Measurements from ENCODE around the gene SDC3.

Gene SDC3

GRCh38 chr1:30847358-30847972 lies 61.1 kb downstream of the SDC3 start:
- Histone ChIP-seq H3K4me1 (ENCODE audit: control insufficient read depth, insufficient read depth, low read length, poor library complexity, severe bottlenecking) (peaks cover 10% of the 10 kb centered on the region), H3K4me3 (ENCODE audit: extremely low read depth, insufficient read depth, low read length, poor library complexity, severe bottlenecking) (no peak overlapping the region), H3K36me3 (ENCODE audit: control insufficient read depth, insufficient read depth, low read length) (no peaks in the 10 kb centered on the region), H3K27ac (ENCODE audit: low read depth, low read length, severe bottlenecking) (peak overlapping the region; percentile 69), H3K9me3 (ENCODE audit: control insufficient read depth, low read length) (no peaks in the 10 kb centered on the region)
- WGBS, 2 experiments (ENCODE audit: insufficient coverage in 2 of 2), result 58 to 59% methylated on average over 4 to 5 of the region's 17 CpGs

GRCh38 chr1:30846587-30846986 lies 62.0 kb downstream of the SDC3 start:
- Histone ChIP-seq H3K27ac (ENCODE audit: low read depth, low read length, severe bottlenecking) (no peak overlapping the region), H3K36me3 (ENCODE audit: control insufficient read depth, insufficient read depth, low read length) (no peaks in the 10 kb centered on the region), H3K4me3 (ENCODE audit: extremely low read depth, insufficient read depth, low read length, poor library complexity, severe bottlenecking) (no peak overlapping the region), H3K4me1 (ENCODE audit: control insufficient read depth, insufficient read depth, low read length, poor library complexity, severe bottlenecking) (peaks cover 10% of the 10 kb centered on the region), H3K9me3 (ENCODE audit: control insufficient read depth, low read length) (no peaks in the 10 kb centered on the region)
- 96 to 100% methylated on average over 5 to 6 of the region's 6 CpGs for WGBS, 2 experiments (ENCODE audit: insufficient coverage in 2 of 2)

- H3K4me3 ChIP-seq (ENCODE audit: extremely low read depth, insufficient read depth, low read length, poor library complexity, severe bottlenecking), result no peak overlapping the region
- 76 to 79% methylated on average over 5 to 6 of the region's 7 CpGs for WGBS, 2 experiments (ENCODE audit: insufficient coverage in 2 of 2)
- H3K36me3 ChIP-seq (ENCODE audit: control insufficient read depth, insufficient read depth, low read length), result no peaks in the 10 kb centered on the region
- peaks cover 10% of the 10 kb centered on the region for H3K4me1 ChIP-seq (ENCODE audit: control insufficient read depth, insufficient read depth, low read length, poor library complexity, severe bottlenecking)
- no peak overlapping the region for H3K27ac ChIP-seq (ENCODE audit: low read depth, low read length, severe bottlenecking)
- no peaks in the 10 kb centered on the region for H3K9me3 ChIP-seq (ENCODE audit: control insufficient read depth, low read length)
Observed at GRCh38 chr1:30845904-30846290, 62.7 kb downstream of the SDC3 start.

- Histone ChIP-seq H3K4me1 (ENCODE audit: control insufficient read depth, insufficient read depth, low read length, poor library complexity, severe bottlenecking) (peaks cover 10% of the 10 kb centered on the region), H3K4me3 (ENCODE audit: extremely low read depth, insufficient read depth, low read length, poor library complexity, severe bottlenecking) (no peak overlapping the region), H3K36me3 (ENCODE audit: control insufficient read depth, insufficient read depth, low read length) (no peaks in the 10 kb centered on the region), H3K27ac (ENCODE audit: low read depth, low read length, severe bottlenecking) (no peak overlapping the region), H3K9me3 (ENCODE audit: control insufficient read depth, low read length) (no peaks in the 10 kb centered on the region)
- WGBS, 2 experiments (ENCODE audit: insufficient coverage in 2 of 2), result 79 to 89% methylated on average over 8 to 10 of the region's 10 CpGs
Observed at GRCh38 chr1:30845237-30845903, 63.2 kb downstream of the SDC3 start.

- Histone ChIP-seq H3K27ac (ENCODE audit: low read depth, low read length, severe bottlenecking) (no peak overlapping the region), H3K9me3 (ENCODE audit: control insufficient read depth, low read length) (no peaks in the 10 kb centered on the region), H3K36me3 (ENCODE audit: control insufficient read depth, insufficient read depth, low read length) (no peaks in the 10 kb centered on the region), H3K4me3 (ENCODE audit: extremely low read depth, insufficient read depth, low read length, poor library complexity, severe bottlenecking) (no peak overlapping the region), H3K4me1 (ENCODE audit: control insufficient read depth, insufficient read depth, low read length, poor library complexity, severe bottlenecking) (peaks cover 10% of the 10 kb centered on the region)
- 18 to 35% methylated on average over 4 to 5 of the region's 5 CpGs for WGBS, 2 experiments (ENCODE audit: insufficient coverage in 2 of 2)
Observed at GRCh38 chr1:30844631-30845030, 63.9 kb downstream of the SDC3 start.

- 80 to 83% methylated on average over 3 to 4 of the region's 7 CpGs for WGBS, 2 experiments (ENCODE audit: insufficient coverage in 2 of 2)
- no peaks in the 10 kb centered on the region for H3K36me3 ChIP-seq (ENCODE audit: control insufficient read depth, insufficient read depth, low read length)
- H3K9me3 ChIP-seq (ENCODE audit: control insufficient read depth, low read length), result no peaks in the 10 kb centered on the region
- no peak overlapping the region for H3K27ac ChIP-seq (ENCODE audit: low read depth, low read length, severe bottlenecking)
- H3K4me1 ChIP-seq (ENCODE audit: control insufficient read depth, insufficient read depth, low read length, poor library complexity, severe bottlenecking), result peaks cover 10% of the 10 kb centered on the region
- no peak overlapping the region for H3K4me3 ChIP-seq (ENCODE audit: extremely low read depth, insufficient read depth, low read length, poor library complexity, severe bottlenecking)
Observed at GRCh38 chr1:30842697-30843354, 65.7 kb downstream of the SDC3 start.

GRCh38 chr1:30840904-30841598 lies 67.5 kb downstream of the SDC3 start:
- Histone ChIP-seq H3K27ac (ENCODE audit: low read depth, low read length, severe bottlenecking) (no peak overlapping the region), H3K36me3 (ENCODE audit: control insufficient read depth, insufficient read depth, low read length) (no peaks in the 10 kb centered on the region), H3K4me1 (ENCODE audit: control insufficient read depth, insufficient read depth, low read length, poor library complexity, severe bottlenecking) (no peaks in the 10 kb centered on the region), H3K9me3 (ENCODE audit: control insufficient read depth, low read length) (no peaks in the 10 kb centered on the region), H3K4me3 (ENCODE audit: extremely low read depth, insufficient read depth, low read length, poor library complexity, severe bottlenecking) (no peak overlapping the region)
- WGBS, 2 experiments (ENCODE audit: insufficient coverage in 2 of 2), result 52 to 53% methylated on average over 8 to 9 of the region's 10 CpGs

GRCh38 chr1:30839827-30840359 lies 68.7 kb downstream of the SDC3 start:
- no peak overlapping the region for H3K4me3 ChIP-seq (ENCODE audit: extremely low read depth, insufficient read depth, low read length, poor library complexity, severe bottlenecking)
- no peaks in the 10 kb centered on the region for H3K36me3 ChIP-seq (ENCODE audit: control insufficient read depth, insufficient read depth, low read length)
- H3K4me1 ChIP-seq (ENCODE audit: control insufficient read depth, insufficient read depth, low read length, poor library complexity, severe bottlenecking), result no peaks in the 10 kb centered on the region
- H3K27ac ChIP-seq (ENCODE audit: low read depth, low read length, severe bottlenecking), result no peak overlapping the region
- no peaks in the 10 kb centered on the region for H3K9me3 ChIP-seq (ENCODE audit: control insufficient read depth, low read length)
- WGBS, 2 experiments (ENCODE audit: insufficient coverage in 2 of 2), result 91 to 95% methylated on average over 3 of the region's 3 CpGs

- no peak overlapping the region for H3K4me3 ChIP-seq (ENCODE audit: extremely low read depth, insufficient read depth, low read length, poor library complexity, severe bottlenecking)
- H3K9me3 ChIP-seq (ENCODE audit: control insufficient read depth, low read length), result no peaks in the 10 kb centered on the region
- no peaks in the 10 kb centered on the region for H3K36me3 ChIP-seq (ENCODE audit: control insufficient read depth, insufficient read depth, low read length)
- H3K27ac ChIP-seq (ENCODE audit: low read depth, low read length, severe bottlenecking), result no peak overlapping the region
- 99 to 100% methylated on average over 4 to 6 of the region's 7 CpGs for WGBS, 2 experiments (ENCODE audit: insufficient coverage in 2 of 2)
- no peaks in the 10 kb centered on the region for H3K4me1 ChIP-seq (ENCODE audit: control insufficient read depth, insufficient read depth, low read length, poor library complexity, severe bottlenecking)
Observed at GRCh38 chr1:30838996-30839395, 69.6 kb downstream of the SDC3 start.

GRCh38 chr1:30837653-30838052 lies 70.9 kb downstream of the SDC3 start:
- no peak overlapping the region for H3K4me3 ChIP-seq (ENCODE audit: extremely low read depth, insufficient read depth, low read length, poor library complexity, severe bottlenecking)
- no peaks in the 10 kb centered on the region for H3K9me3 ChIP-seq (ENCODE audit: control insufficient read depth, low read length)
- no peaks in the 10 kb centered on the region for H3K36me3 ChIP-seq (ENCODE audit: control insufficient read depth, insufficient read depth, low read length)
- no peaks in the 10 kb centered on the region for H3K4me1 ChIP-seq (ENCODE audit: control insufficient read depth, insufficient read depth, low read length, poor library complexity, severe bottlenecking)
- 80% methylated on average over 1 of the region's 1 CpG; no CpG with 5 or more reads in 1 of the 2 experiments for WGBS, 2 experiments (ENCODE audit: insufficient coverage in 2 of 2)
- H3K27ac ChIP-seq (ENCODE audit: low read depth, low read length, severe bottlenecking), result no peak overlapping the region
